AG04450 (cell line): ENCODE results near the gene HEATR3. TPM values are rescaled to one million over a fixed set of nuclear protein-coding genes. Genes with fewer than 3 reads are reported as not detected.

ENCODE experiments used
- CTCF ChIA-PET: fragments of 300-600, 350-600 bp; formaldehyde crosslinking; extraction: SDS; loops from one replicate; lab custom pipeline; 2022; ENCODE audit warnings: antibody characterized with exemption, inconsistent platforms; lab: Charles Lee
- POLR2A ChIA-PET: fragments of 350-600 bp; formaldehyde crosslinking; extraction: SDS; loops from one replicate; lab custom pipeline; 2021; ENCODE audit warnings: antibody characterized with exemption, inconsistent platforms; lab: Yijun Ruan, JAX
- DNase-seq: peaks from one replicate; pipeline ENCODE4 v3.0.0-alpha.2; 2011; ENCODE audit warnings: low read depth, low spot score
- H3K27ac ChIP-seq: one replicate; pipeline ENCODE4 v1.5.1; 2012; ENCODE audit warnings: low read depth, low read length, control low read depth
- H3K27me3 ChIP-seq: one replicate; pipeline ENCODE4 v1.6.0; 2012; ENCODE audit warnings: low read length; ENCODE audit not compliant: control insufficient read depth, insufficient read depth
- H3K4me3 ChIP-seq: 2 replicates; pipeline ENCODE4 v1.5.1; 2011; ENCODE audit warnings: mild to moderate bottlenecking, low read depth, low read length, control low read depth
- H3K9me3 ChIP-seq: 2 replicates; pipeline ENCODE4 v1.5.1; 2012; ENCODE audit warnings: low read length; ENCODE audit not compliant: control insufficient read depth, insufficient read depth
- CTCF ChIP-seq: IDR thresholded peaks from 2 replicates; pipeline ENCODE4 v1.5.1; 2011; ENCODE audit warnings: low read depth, low read length, control low read depth, inconsistent platforms
- polyA plus RNA-seq: library from polyadenylated mRNA; depleted of rRNA; stranded (reverse); fragments of >200 nt; gene quantifications from 2 replicates; pipeline ENCODE4 v1.2.3, GENCODE V29; 2011

The HEATR3 gene
- polyA plus RNA-seq, 1 experiment: 17.1 TPM

DNA sequence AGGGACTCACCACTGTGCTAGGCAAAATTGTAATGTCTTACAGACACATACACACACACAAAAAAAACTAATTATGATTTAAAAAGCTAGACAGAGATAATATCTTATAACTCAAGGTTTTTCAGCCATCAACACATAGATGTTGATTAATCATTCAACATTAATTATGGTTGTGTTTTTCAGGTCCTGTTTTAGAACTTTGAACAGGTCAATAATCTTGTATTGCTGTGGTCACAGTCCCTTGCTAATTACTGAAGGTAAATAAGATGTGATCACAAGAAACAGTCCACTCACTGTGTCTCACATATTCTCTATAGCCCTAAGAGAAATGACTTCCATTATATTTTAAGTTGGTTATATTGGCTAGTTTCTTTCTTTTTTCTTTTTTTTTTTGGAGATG lies 54.9 kb downstream of the HEATR3 start:
- no peak overlapping the region for H3K27ac ChIP-seq
- H3K27me3 ChIP-seq: peaks cover 3% of the 10 kb centered on the region
- H3K4me3 ChIP-seq: no peak overlapping the region
- no peak for TF ChIP-seq CTCF
- ChIA-PET POLR2A (no interaction called here), CTCF (interaction anchor here (0.6 to 2.3 kb wide), 2 partner anchors 96 to 467 kb away, joined by 4 to 7 read pairs; partner anchors contain the start of gene CNEP1R1)
- no peaks in the 10 kb centered on the region for H3K9me3 ChIP-seq
- no peak for DNase-seq

DNA sequence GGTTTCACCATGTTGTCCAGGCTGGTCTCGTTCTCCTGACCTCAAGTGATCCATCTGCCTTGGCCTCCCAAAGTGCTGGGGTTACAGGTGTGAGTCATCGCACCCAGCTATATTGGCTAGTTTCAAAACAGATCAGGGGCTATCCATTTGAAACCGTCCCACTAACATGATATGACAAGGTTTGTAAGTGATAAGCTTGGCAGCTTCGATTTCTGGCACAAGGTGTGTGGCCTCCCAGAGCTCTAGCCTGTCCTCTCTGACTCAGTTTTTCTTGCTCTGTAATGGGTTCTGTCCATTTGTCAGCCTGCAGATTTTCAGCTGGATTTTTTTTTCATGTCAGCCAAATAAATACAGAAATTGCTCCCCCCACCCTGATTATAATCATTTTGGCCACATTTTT lies 55.5 kb downstream of the HEATR3 start:
- no peak for TF ChIP-seq CTCF
- Histone ChIP-seq H3K27ac (no peak overlapping the region), H3K4me3 (no peak overlapping the region), H3K27me3 (peaks cover 3% of the 10 kb centered on the region), H3K9me3 (no peaks in the 10 kb centered on the region)
- ChIA-PET CTCF (interaction anchor here (0.5 to 2.3 kb wide), 4 partner anchors 12 to 467 kb away, joined by 3 to 7 read pairs (median 4); partner anchors contain the start of gene CNEP1R1), POLR2A (no interaction called here)
- DNase-seq: no peak

DNA sequence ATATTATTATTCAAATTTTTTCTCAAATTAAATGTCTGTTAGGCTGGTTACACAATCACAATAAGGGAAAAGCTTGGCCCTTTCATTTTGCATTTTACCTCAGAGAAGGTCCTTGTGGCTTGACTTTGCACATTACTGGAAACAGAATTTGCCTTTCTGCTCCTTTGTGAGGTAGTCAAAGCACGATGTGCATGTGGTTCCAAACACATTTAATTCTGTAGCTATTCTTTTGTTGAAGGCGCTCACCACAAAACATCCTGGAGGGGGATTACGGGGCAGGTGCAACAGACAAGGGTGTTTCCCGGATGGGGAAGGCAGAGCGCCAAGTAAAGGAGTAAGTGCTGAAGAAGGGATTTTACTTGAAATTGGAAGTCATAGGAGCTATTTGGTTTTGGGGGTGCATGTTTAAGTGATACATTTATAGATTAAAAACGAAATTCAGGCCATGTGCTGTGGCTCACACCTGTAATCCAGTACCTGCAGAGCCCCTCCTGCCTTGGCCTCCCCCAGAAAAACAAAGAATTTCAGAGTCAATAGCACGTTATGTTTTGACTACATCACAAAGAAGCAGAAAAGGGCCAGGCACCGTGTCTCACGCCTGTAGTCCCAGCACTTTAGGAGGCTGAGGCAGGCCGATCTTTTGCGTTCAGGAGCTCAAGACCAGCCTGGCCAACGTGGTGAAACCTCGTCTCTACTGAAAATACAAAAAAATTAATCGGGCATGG lies 56.1 kb downstream of the HEATR3 start:
- no peak for TF ChIP-seq CTCF
- H3K27me3 ChIP-seq: peaks cover 3% of the 10 kb centered on the region
- no peak overlapping the region for H3K27ac ChIP-seq
- DNase-seq: no peak
- no peaks in the 10 kb centered on the region for H3K9me3 ChIP-seq
- ChIA-PET CTCF (interaction anchor here (0.5 to 2.3 kb wide), 3 partner anchors 12 to 133 kb away, joined by 3 to 7 read pairs (median 4); partner anchors contain the start of gene CNEP1R1), POLR2A (no interaction called here)
- H3K4me3 ChIP-seq: no peak overlapping the region

- Histone ChIP-seq H3K27me3 (peaks cover 3% of the 10 kb centered on the region), H3K4me3 (no peak overlapping the region), H3K27ac (no peak overlapping the region), H3K9me3 (no peaks in the 10 kb centered on the region)
- ChIA-PET CTCF (interaction anchor here (0.9 kb wide), 1 partner anchor 98 kb away, joined by 3 read pairs; the partner anchor contains the start of gene CNEP1R1), POLR2A (no interaction called here)
- TF ChIP-seq CTCF: no peak
- DNase-seq: no peak
Measured at GRCh38 chr16:50123417-50123816, 57.6 kb downstream of the HEATR3 start.

GRCh38 chr16:50124769-50125168 lies 59.0 kb downstream of the HEATR3 start:
- POLR2A ChIA-PET: interaction anchor here (0.6 kb wide), 1 partner anchor 30 kb away, joined by 4 read pairs; no protein-coding TSS in a partner anchor
- peaks cover 7% of the 10 kb centered on the region for H3K27me3 ChIP-seq
- CTCF ChIA-PET: no interaction called here
- no peaks in the 10 kb centered on the region for H3K9me3 ChIP-seq
- no peak overlapping the region for H3K4me3 ChIP-seq
- no peak overlapping the region for H3K27ac ChIP-seq
- no peak for DNase-seq
- TF ChIP-seq CTCF: no peak
